ENCODE results near the gene ATP6V0C. TPM values are rescaled to one million over a fixed set of nuclear protein-coding genes. Genes with fewer than 3 reads are reported as not detected.
"Not testable (repeated sequence)": the region's sequence is repeated elsewhere in the genome, so short reads cannot be mapped to it uniquely, and the experiment has no call there.

ATP6V0C gene
- total RNA-seq, 1 experiment from 2014 or later = 212 TPM

- peak; percentile 88 for DNase-seq (ENCODE audit: low spot score)
- TF ChIP-seq CTCF (IDR thresholded peaks at IDR 0.05) = peak; percentile 50; the same call in 1 of the 2 replicates
Observed at GRCh38 chr16:2560798-2561133, 47.0 kb downstream of the ATP6V0C start.

GRCh38 chr16:2567506-2567905 is 53.8 kb downstream of the ATP6V0C start:
- H3K27ac Mint-ChIP-seq; DNase-seq (ENCODE audit: low spot score); ATAC-seq; POLR2A ChIA-PET; H3K36me3 Mint-ChIP-seq; H3K27me3 Mint-ChIP-seq (ENCODE audit: low read depth); H3K4me3 Mint-ChIP-seq; CTCF ChIA-PET; H3K9me3 Mint-ChIP-seq; H3K4me1 Mint-ChIP-seq: not testable (repeated sequence)

More at GRCh38 chr16:2560798-2561133, 47.0 kb downstream of the ATP6V0C start:
- H3K36me3 Mint-ChIP-seq; H3K4me1 Mint-ChIP-seq; H3K9me3 Mint-ChIP-seq; CTCF ChIA-PET; POLR2A ChIA-PET; H3K4me3 Mint-ChIP-seq; H3K27ac Mint-ChIP-seq; H3K27me3 Mint-ChIP-seq (ENCODE audit: low read depth): not testable (repeated sequence)
- peak; percentile 94 for ATAC-seq

GRCh38 chr16:2568573-2568972 is 54.8 kb downstream of the ATP6V0C start:
- H3K4me3 Mint-ChIP-seq; H3K27ac Mint-ChIP-seq; ATAC-seq; DNase-seq (ENCODE audit: low spot score); H3K27me3 Mint-ChIP-seq (ENCODE audit: low read depth); CTCF ChIA-PET; POLR2A ChIA-PET; H3K36me3 Mint-ChIP-seq; H3K4me1 Mint-ChIP-seq; H3K9me3 Mint-ChIP-seq: not testable (repeated sequence)

Small RNAs within 50 kb of the gene (microRNA-seq; reads per million reads assigned to microRNA genes)
- gene MIR3178 (ENCODE audit: borderline number of aligned reads) (not detected), gene MIR6768 (ENCODE audit: borderline number of aligned reads) (3.5 reads per million, percentile 4 among the genes with 10 or more reads in this experiment)

Other genes starting within 250 kb of the ATP6V0C start
- gene RNPS1, start 245.8 kb upstream of the ATP6V0C start, total RNA-seq (2021) = 331 to 333 TPM (median 333 TPM) in 3 replicates
- 12.1 to 16.8 TPM (median 15.9 TPM) in 3 replicates for gene ABCA3, start 173.2 kb upstream of the ATP6V0C start, total RNA-seq (2021)
- gene CCNF, start 84.5 kb upstream of the ATP6V0C start, total RNA-seq (2021) = 53.5 to 65.7 TPM (median 54.7 TPM) in 3 replicates
- gene TEDC2, start 53.8 kb upstream of the ATP6V0C start, total RNA-seq (2021) = 51.7 to 61.6 TPM (median 51.9 TPM) in 3 replicates
- 0.82 to 0.92 TPM (median 0.89 TPM) in 3 replicates for gene NTN3, start 42.7 kb upstream of the ATP6V0C start, total RNA-seq (2021)
- gene TBC1D24, start 38.8 kb upstream of the ATP6V0C start, total RNA-seq (2021) = 17.3 to 21.0 TPM (median 17.8 TPM) in 3 replicates
- 60.1 to 70.9 TPM (median 60.3 TPM) in 3 replicates for gene AMDHD2, start 6.4 kb downstream of the ATP6V0C start, total RNA-seq (2021)
- 0.14 to 0.32 TPM (median 0.15 TPM) in 3 replicates for gene CEMP1, start 17.5 kb downstream of the ATP6V0C start, total RNA-seq (2021)
- 25.4 to 31.4 TPM (median 29.6 TPM) in 3 replicates for gene PDPK1, start 24.1 kb downstream of the ATP6V0C start, total RNA-seq (2021)
- gene KCTD5, start 168.6 kb downstream of the ATP6V0C start, total RNA-seq (2021) = 24.8 to 27.8 TPM (median 27.2 TPM) in 3 replicates
- 5.1 to 5.4 TPM (median 5.1 TPM) in 3 replicates for gene PRSS27, start 206.3 kb downstream of the ATP6V0C start, total RNA-seq (2021)
- gene SRRM2, start 238.7 kb downstream of the ATP6V0C start, total RNA-seq (2021) = 769 to 823 TPM (median 815 TPM) in 3 replicates